SK-N-SH treated with all-trans-retinoic acid at 6 μM for 48 hours (cell line): ENCODE results near the gene ELL3.
A peak's percentile ranks its signal among the peaks of the same experiment; 100 is the strongest.
"Not testable (repeated sequence)": the region's sequence is repeated elsewhere in the genome, so short reads cannot be mapped to it uniquely, and the experiment has no call there.

Experiments used
- ATAC-seq: fragments of 200-7000 bp; cut with Tn5 transposase; 3 replicates; pipeline ENCODE4 v1.9.1; 2020; ENCODE audit warnings: mild to moderate bottlenecking, moderate library complexity
- ARNTL ChIP-seq: fragments of 450-650 bp; formaldehyde crosslinking; IDR thresholded peaks from 2 replicates; pipeline ENCODE4 v1.5.0; 2020; ENCODE audit warnings: low read depth, mild to moderate bottlenecking, moderate library complexity, borderline replicate concordance
- BACH2 ChIP-seq: fragments of 250-450 bp; sonication (Bioruptor Pico); IDR thresholded peaks from 2 replicates; pipeline ENCODE4 v1.9.0; 2021; ENCODE audit warnings: mild to moderate bottlenecking, borderline replicate concordance
- CSDC2 ChIP-seq: fragments of 250-450 bp; sonication (Bioruptor Pico); IDR thresholded peaks from 2 replicates; pipeline ENCODE4 v1.5.0; 2020; ENCODE audit warnings: mild to moderate bottlenecking, moderate library complexity
- ESRRG ChIP-seq: fragments of 250-450 bp; sonication (Bioruptor Pico); IDR thresholded peaks from 2 replicates; pipeline ENCODE4 v1.6.1; 2021; ENCODE audit warnings: mild to moderate bottlenecking
- GLIS3 ChIP-seq: fragments of 250-450 bp; sonication (Bioruptor Pico); IDR thresholded peaks from 2 replicates; pipeline ENCODE4 v1.5.0; 2020; ENCODE audit warnings: mild to moderate bottlenecking, moderate library complexity
- ISL1 ChIP-seq: fragments of 250-450 bp; sonication (Bioruptor Pico); IDR thresholded peaks from 2 replicates; pipeline ENCODE4 v2.1.2; 2022; ENCODE audit warnings: mild to moderate bottlenecking, moderate library complexity
- OSR1 ChIP-seq: fragments of 250-450 bp; sonication (Bioruptor Pico); IDR thresholded peaks from 2 replicates; pipeline ENCODE4 v1.8.0; 2022; ENCODE audit warnings: moderate library complexity, mild to moderate bottlenecking, inconsistent platforms
- PPARA ChIP-seq: fragments of 250-450 bp; sonication (Bioruptor Pico); IDR thresholded peaks from 2 replicates; pipeline ENCODE4 v1.5.0; 2020; ENCODE audit warnings: mild to moderate bottlenecking, borderline replicate concordance
- RARB ChIP-seq: fragments of 250-450 bp; sonication (Bioruptor Pico); IDR thresholded peaks from 2 replicates; pipeline ENCODE4 v1.8.0; 2021; ENCODE audit warnings: mild to moderate bottlenecking, moderate library complexity
- SNAI2 ChIP-seq: fragments of 250-450 bp; sonication (Bioruptor Pico); IDR thresholded peaks from 2 replicates; pipeline ENCODE4 v1.5.0; 2020; ENCODE audit warnings: mild to moderate bottlenecking, moderate library complexity
- TCF4 ChIP-seq: fragments of 250-450 bp; sonication (Bioruptor Pico); IDR thresholded peaks from 2 replicates; pipeline ENCODE4 v1.8.0; 2021; ENCODE audit warnings: mild to moderate bottlenecking, moderate library complexity, borderline replicate concordance
- TOX ChIP-seq: fragments of 250-450 bp; sonication (Bioruptor Pico); IDR thresholded peaks from 2 replicates; pipeline ENCODE4 v1.8.0; 2021; ENCODE audit warnings: mild to moderate bottlenecking, moderate library complexity, borderline replicate concordance
- ZC3H10 ChIP-seq: fragments of 250-450 bp; sonication (Bioruptor Pico); IDR thresholded peaks from 2 replicates; pipeline ENCODE4 v1.5.1; 2021; ENCODE audit warnings: mild to moderate bottlenecking, moderate library complexity
- ZFP3 ChIP-seq: fragments of 250-450 bp; sonication (Bioruptor Pico); IDR thresholded peaks from 2 replicates; pipeline ENCODE4 v1.5.0; 2020; ENCODE audit warnings: mild to moderate bottlenecking, moderate library complexity
- ZFP30 ChIP-seq: fragments of 450-650 bp; formaldehyde crosslinking; IDR thresholded peaks from 2 replicates; pipeline ENCODE4 v1.5.0; 2022; ENCODE audit warnings: mild to moderate bottlenecking, moderate library complexity
- ZNF565 ChIP-seq: fragments of 450-650 bp; formaldehyde crosslinking; conservative IDR thresholded peaks from 2 replicates; pipeline ENCODE4 v1.5.0; 2020; ENCODE audit warnings: low read depth, mild to moderate bottlenecking, moderate library complexity
- ZNF8 ChIP-seq: fragments of 450-650 bp; formaldehyde crosslinking; IDR thresholded peaks from 2 replicates; pipeline ENCODE4 v1.5.0; 2020; ENCODE audit warnings: mild to moderate bottlenecking, moderate library complexity
- TF ChIP-seq, protein P1 (sequence below): fragments of 250-450 bp; sonication (Bioruptor Pico); IDR thresholded peaks from 2 replicates; pipeline ENCODE4 v1.5.1; 2020; ENCODE audit warnings: low read depth, mild to moderate bottlenecking, moderate library complexity
- TF ChIP-seq, protein P2 (sequence below): fragments of 250-450 bp; sonication (Bioruptor Pico); IDR thresholded peaks from 2 replicates; pipeline ENCODE4 v1.8.0; 2021; ENCODE audit warnings: low read depth, mild to moderate bottlenecking, moderate library complexity, borderline replicate concordance
- TF ChIP-seq, protein P3 (sequence below): fragments of 250-450 bp; sonication (Bioruptor Pico); IDR thresholded peaks from 2 replicates; pipeline ENCODE4 v1.8.0; 2020; ENCODE audit warnings: mild to moderate bottlenecking, moderate library complexity, borderline replicate concordance
- TF ChIP-seq, protein P4 (sequence below): fragments of 250-450 bp; sonication (Bioruptor Pico); IDR thresholded peaks from 2 replicates; pipeline ENCODE4 v1.5.1; 2021; ENCODE audit warnings: mild to moderate bottlenecking, moderate library complexity

ELL3 gene, protein sequence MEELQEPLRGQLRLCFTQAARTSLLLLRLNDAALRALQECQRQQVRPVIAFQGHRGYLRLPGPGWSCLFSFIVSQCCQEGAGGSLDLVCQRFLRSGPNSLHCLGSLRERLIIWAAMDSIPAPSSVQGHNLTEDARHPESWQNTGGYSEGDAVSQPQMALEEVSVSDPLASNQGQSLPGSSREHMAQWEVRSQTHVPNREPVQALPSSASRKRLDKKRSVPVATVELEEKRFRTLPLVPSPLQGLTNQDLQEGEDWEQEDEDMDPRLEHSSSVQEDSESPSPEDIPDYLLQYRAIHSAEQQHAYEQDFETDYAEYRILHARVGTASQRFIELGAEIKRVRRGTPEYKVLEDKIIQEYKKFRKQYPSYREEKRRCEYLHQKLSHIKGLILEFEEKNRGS

DNA sequence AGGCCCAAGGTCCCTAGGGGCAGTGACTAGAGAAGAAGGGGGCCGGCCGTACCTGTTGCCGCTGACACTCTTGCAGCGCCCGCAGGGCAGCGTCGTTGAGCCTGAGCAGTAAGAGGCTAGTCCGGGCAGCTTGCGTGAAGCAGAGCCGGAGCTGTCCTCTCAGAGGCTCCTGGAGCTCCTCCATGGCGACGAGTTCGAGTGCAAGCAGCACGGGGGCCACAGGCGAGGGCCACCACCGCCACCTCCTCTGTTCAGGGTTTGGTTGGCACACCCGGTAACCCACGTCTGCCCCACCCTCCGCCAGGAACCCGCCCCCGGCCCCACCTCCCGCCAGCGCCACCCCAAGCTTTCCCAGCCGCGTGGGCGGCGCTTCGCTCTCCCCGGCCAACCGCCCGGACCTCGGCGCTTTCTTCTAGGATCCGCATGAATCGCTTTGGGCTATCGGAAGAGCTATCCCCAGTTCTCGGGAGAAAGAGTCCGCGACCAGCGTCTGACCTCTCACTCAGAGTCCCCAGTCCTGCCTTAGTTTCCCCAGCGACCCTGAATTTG is at the start of gene ELL3:
Gene ELL3, minus strand, starts transcription at position 249 of the 549 bp plus-strand sequence. Its CDS starts 65 bp downstream, at position 184.
- ATAC-seq, result peak; percentile 74
- no peak for TF ChIP-seq PPARA (CRISPR knock-in tag)
- TF ChIP-seq, protein P1, sequence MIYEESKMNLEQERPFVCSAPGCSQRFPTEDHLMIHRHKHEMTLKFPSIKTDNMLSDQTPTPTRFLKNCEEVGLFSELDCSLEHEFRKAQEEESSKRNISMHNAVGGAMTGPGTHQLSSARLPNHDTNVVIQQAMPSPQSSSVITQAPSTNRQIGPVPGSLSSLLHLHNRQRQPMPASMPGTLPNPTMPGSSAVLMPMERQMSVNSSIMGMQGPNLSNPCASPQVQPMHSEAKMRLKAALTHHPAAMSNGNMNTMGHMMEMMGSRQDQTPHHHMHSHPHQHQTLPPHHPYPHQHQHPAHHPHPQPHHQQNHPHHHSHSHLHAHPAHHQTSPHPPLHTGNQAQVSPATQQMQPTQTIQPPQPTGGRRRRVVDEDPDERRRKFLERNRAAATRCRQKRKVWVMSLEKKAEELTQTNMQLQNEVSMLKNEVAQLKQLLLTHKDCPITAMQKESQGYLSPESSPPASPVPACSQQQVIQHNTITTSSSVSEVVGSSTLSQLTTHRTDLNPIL (CRISPR knock-in tag), result no peak
- TF ChIP-seq GLIS3 (CRISPR knock-in tag), result no peak
- no peak for TF ChIP-seq ISL1 (CRISPR knock-in tag)
- no peak for TF ChIP-seq RARB (CRISPR knock-in tag)
- TF ChIP-seq ZNF565, result no peak
- no peak for TF ChIP-seq ZFP30 (CRISPR knock-in tag)
- no peak for TF ChIP-seq CSDC2 (CRISPR knock-in tag)
- TF ChIP-seq, protein P2, sequence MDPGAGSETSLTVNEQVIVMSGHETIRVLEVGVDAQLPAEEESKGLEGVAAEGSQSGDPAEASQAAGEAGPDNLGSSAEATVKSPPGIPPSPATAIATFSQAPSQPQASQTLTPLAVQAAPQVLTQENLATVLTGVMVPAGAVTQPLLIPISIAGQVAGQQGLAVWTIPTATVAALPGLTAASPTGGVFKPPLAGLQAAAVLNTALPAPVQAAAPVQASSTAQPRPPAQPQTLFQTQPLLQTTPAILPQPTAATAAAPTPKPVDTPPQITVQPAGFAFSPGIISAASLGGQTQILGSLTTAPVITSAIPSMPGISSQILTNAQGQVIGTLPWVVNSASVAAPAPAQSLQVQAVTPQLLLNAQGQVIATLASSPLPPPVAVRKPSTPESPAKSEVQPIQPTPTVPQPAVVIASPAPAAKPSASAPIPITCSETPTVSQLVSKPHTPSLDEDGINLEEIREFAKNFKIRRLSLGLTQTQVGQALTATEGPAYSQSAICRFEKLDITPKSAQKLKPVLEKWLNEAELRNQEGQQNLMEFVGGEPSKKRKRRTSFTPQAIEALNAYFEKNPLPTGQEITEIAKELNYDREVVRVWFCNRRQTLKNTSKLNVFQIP (CRISPR knock-in tag), result no peak
- no peak for TF ChIP-seq ZC3H10 (CRISPR knock-in tag)
- no peak for TF ChIP-seq TOX (CRISPR knock-in tag)
- no peak for TF ChIP-seq OSR1 (CRISPR knock-in tag)
- TF ChIP-seq, protein P3, sequence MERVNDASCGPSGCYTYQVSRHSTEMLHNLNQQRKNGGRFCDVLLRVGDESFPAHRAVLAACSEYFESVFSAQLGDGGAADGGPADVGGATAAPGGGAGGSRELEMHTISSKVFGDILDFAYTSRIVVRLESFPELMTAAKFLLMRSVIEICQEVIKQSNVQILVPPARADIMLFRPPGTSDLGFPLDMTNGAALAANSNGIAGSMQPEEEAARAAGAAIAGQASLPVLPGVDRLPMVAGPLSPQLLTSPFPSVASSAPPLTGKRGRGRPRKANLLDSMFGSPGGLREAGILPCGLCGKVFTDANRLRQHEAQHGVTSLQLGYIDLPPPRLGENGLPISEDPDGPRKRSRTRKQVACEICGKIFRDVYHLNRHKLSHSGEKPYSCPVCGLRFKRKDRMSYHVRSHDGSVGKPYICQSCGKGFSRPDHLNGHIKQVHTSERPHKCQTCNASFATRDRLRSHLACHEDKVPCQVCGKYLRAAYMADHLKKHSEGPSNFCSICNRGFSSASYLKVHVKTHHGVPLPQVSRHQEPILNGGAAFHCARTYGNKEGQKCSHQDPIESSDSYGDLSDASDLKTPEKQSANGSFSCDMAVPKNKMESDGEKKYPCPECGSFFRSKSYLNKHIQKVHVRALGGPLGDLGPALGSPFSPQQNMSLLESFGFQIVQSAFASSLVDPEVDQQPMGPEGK, result no peak
- TF ChIP-seq BACH2 (CRISPR knock-in tag), result no peak
- no peak for TF ChIP-seq ESRRG (CRISPR knock-in tag)
- no peak for TF ChIP-seq SNAI2 (CRISPR knock-in tag)
- TF ChIP-seq ZFP3 (CRISPR knock-in tag), result no peak
- TF ChIP-seq TCF4 (CRISPR knock-in tag), result no peak

DNA sequence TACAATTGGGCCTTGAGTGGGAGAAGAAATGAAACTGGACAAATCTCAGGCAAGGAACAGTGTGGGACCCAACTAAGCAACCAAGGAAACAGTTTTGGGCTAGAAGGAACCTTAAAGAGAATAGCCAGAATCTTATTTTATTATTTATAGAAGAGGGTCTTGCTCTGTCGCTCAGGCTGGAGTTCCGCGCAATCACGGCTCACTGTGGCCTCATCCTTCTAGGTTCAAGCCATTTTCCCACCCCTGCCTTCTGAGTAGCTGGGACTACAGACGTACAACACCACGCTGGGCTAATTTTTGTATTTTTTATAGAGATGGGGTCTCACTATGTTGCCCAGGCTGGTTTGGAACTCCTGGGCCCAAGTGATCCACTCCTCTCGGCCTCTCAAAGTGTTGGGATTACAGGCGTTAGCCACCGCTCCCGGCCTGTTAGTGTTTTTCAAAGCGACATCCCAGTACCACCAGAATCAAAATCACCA is 49.3 kb upstream of the ELL3 start:
- ATAC-seq, result no peak
- TF ChIP-seq ESRRG (CRISPR knock-in tag) (no peak), ZFP30 (CRISPR knock-in tag) (no peak), TOX (CRISPR knock-in tag) (no peak), ARNTL (no peak), ZC3H10 (CRISPR knock-in tag) (no peak), BACH2 (CRISPR knock-in tag) (no peak)

DNA sequence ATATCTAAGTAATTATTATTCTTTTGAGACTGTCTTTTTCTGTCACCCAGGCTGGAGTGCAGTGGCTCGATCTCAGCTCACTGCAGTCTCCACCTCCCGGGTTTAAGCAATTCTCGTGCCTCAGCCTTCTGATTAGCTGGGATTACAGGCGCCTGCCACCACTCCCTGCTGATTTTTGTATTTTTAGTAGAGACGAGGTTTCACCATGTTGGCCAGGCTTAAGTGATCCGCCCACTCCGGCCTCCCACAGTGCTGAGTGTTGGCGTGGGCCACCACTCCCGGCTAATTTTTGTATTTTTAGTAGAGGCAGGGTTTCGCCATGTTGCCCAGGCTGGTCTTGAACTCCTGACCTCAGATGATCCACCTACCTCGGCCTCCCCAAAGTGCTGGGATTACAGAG is 48.5 kb upstream of the ELL3 start:
- not testable (repeated sequence) for ATAC-seq

DNA sequence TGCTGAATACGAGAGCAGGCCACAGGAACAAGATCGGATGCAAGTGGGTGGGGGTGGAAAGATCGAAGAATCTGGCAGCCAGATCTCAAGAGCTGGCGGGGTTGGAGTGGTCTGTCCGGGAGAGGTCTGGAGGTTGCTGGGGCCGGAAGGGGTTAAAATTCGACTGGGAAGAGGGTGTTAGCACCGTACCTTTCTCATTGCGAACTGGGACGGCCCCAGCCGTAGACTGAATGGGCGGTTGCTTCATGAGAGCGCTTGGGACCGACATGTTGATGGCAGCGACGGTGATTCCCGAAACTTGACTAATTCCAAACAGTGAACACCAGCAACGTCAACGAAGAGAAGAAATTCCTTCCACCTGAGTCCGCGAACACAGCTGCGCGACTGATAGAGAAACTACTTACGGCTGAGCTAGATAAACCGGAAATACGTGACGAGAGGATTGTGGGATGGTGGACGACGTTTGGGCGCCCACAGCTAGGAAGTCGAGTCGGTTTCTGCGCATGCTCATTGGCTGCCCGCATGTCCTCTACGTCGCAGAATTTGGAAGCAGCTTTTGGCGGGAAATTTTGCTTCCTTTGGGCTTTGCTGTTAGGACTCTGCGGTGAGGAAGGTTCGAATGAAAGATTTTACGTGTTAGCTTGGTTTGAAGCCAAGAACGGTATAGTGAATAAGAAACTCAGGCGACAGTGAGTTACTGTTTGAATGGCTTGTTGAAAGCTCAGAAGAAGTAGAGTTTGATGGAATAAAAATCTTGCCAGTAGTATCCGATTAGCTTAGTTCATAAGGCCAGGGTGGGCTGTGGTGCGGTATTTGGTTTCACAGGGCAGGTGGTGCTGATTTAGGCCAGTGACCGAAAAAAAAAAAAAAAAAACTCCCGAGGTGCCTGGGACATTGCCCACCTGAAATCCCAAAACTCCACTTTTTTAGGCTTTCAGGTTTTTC is 47.8 kb upstream of the ELL3 start, which contains the start of gene MFAP1:
Gene MFAP1, minus strand, starts transcription at position 389 of the 945 bp plus-strand sequence. Its CDS starts 121 bp downstream, at position 268.
- ATAC-seq, result peak; percentile 88
- TF ChIP-seq, protein P4, sequence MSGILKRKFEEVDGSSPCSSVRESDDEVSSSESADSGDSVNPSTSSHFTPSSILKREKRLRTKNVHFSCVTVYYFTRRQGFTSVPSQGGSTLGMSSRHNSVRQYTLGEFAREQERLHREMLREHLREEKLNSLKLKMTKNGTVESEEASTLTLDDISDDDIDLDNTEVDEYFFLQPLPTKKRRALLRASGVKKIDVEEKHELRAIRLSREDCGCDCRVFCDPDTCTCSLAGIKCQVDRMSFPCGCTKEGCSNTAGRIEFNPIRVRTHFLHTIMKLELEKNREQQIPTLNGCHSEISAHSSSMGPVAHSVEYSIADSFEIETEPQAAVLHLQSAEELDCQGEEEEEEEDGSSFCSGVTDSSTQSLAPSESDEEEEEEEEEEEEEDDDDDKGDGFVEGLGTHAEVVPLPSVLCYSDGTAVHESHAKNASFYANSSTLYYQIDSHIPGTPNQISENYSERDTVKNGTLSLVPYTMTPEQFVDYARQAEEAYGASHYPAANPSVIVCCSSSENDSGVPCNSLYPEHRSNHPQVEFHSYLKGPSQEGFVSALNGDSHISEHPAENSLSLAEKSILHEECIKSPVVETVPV (CRISPR knock-in tag), result no peak
- TF ChIP-seq ARNTL, result no peak
- no peak for TF ChIP-seq RARB (CRISPR knock-in tag)
- TF ChIP-seq ISL1 (CRISPR knock-in tag), result no peak
- no peak for TF ChIP-seq ZFP30 (CRISPR knock-in tag)
- TF ChIP-seq, protein P3, result no peak
- TF ChIP-seq ZNF8, result no peak
- TF ChIP-seq BACH2 (CRISPR knock-in tag), result no peak
- no peak for TF ChIP-seq TCF4 (CRISPR knock-in tag)
- TF ChIP-seq PPARA (CRISPR knock-in tag), result no peak
